ENCODE measurements around the gene ME1.

GRCh38 chr6:83443516-83443915 is 12.7 kb upstream of the ME1 start:
- TF ChIP-seq EZH2phosphoT487 (IDR thresholded peaks at IDR 0.05; ENCODE audit: low read depth, severe bottlenecking, unreplicated experiment) (no peak), CTCF (IDR thresholded peaks at IDR 0.05; ENCODE audit: poor library complexity) (no peak), EZH2 (IDR thresholded peaks at IDR 0.05; ENCODE audit: borderline replicate concordance) (no peak)
